ENCODE measurements around the gene RREB1.

RREB1 gene

GRCh38 chr6:7298113-7298512 is 190.4 kb downstream of the RREB1 start:
- no peak for DNase-seq (ENCODE audit: low read depth)

- no peak for DNase-seq (ENCODE audit: low read depth)
Observed at GRCh38 chr6:7300926-7301325, 193.2 kb downstream of the RREB1 start.

All from activated T-cell treated with anti-CD3 and anti-CD28 coated beads for 1 hour (primary cell).